ENCODE measurements around the gene DOK5.

The DOK5 gene

DNA sequence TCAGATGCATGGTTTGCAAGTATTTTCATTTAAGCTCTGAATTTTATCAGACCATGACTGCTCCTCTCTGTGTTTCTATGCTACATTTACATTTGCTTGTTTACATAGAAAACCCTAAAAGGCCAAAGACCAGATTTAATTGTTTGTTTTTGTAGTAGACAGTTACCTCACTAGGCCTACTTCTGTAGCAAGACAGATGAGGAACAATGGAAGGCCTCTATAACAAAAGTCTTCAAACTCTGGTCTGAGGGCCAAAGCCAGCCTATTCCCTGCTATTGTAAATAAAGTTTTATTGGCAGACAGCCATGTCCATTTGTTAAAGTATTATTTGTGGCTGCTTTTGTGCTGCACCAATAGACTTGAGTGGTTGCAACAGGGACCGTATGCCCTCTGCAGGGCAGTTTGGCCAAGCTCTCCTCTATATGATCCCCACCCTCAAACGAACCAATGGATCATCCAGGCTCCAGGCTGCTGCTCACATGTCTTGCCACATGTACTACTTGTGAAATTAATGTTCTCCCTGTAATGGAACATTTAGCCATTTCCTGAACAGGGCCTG is 182.0 kb downstream of the DOK5 start:
- no peak for TF ChIP-seq GATA2 (IDR thresholded peaks at IDR 0.05; ENCODE audit: low read depth, low read length)
- no peak for TF ChIP-seq GATA3 (IDR thresholded peaks at IDR 0.05; ENCODE audit: low read depth, low read length)

- TF ChIP-seq GATA2 (IDR thresholded peaks at IDR 0.05; ENCODE audit: low read depth, low read length) (no peak), GATA3 (IDR thresholded peaks at IDR 0.05; ENCODE audit: low read depth, low read length) (no peak)
These were observed 183.1 kb downstream of the DOK5 start for GRCh38 chr20:54658525-54658924.

GRCh38 chr20:54661265-54661664 is 185.9 kb downstream of the DOK5 start:
- TF ChIP-seq GATA2 (IDR thresholded peaks at IDR 0.05; ENCODE audit: low read depth, low read length), result no peak
- no peak for TF ChIP-seq GATA3 (IDR thresholded peaks at IDR 0.05; ENCODE audit: low read depth, low read length)

DNA sequence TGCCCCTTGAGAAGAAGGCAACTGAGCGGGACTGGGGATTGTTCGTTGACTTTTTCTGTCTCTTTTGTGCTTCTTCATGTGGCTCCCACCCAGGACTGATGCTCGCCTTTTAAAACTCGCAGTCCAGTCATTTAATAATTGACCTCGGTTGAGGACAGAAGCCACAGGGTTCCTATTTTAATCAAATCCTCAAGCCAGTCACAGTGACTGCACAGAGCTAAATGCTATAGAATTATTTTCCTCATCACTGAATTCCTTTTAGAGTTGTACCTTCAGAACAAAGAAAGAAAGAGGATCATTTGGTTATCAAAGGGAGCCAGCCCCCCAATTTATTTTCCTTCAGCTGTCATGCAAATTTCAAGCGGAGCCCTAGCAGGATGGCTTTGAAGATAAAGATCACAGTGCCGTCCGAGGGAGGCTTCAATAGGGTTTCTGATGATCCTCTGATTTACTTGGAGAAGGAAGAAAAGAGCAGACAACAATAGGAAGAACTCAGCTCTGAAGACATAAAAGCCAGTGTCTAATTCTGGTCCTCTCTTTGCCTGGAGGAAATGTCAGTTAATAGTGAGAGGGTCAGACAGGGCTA is 186.6 kb downstream of the DOK5 start:
- TF ChIP-seq GATA2 (IDR thresholded peaks at IDR 0.05; ENCODE audit: low read depth, low read length) (no peak), GATA3 (IDR thresholded peaks at IDR 0.05; ENCODE audit: low read depth, low read length) (no peak)

DNA sequence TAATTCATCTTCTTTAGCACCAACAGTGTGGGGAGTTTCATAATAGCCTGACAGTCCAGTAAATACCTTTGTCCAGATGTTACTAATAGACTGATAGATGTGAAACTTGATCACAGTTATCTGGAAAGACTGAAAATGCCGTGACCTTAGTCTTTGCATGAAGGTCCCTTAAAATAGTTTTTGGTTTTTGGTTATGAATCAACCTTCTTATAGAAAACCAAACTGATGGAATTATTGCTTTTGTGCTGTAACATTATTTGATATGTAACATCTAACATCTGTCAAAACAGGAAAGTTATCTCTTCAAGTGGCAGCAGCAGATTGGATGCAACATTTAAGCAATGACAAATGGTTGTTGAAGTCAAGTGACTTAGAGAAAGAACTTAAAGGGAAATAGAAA is 190.4 kb downstream of the DOK5 start:
- TF ChIP-seq GATA3 (IDR thresholded peaks at IDR 0.05; ENCODE audit: low read depth, low read length) (no peak), GATA2 (IDR thresholded peaks at IDR 0.05; ENCODE audit: low read depth, low read length) (no peak)

- TF ChIP-seq GATA3 (IDR thresholded peaks at IDR 0.05; ENCODE audit: low read depth, low read length), result no peak
- TF ChIP-seq GATA2 (IDR thresholded peaks at IDR 0.05; ENCODE audit: low read depth, low read length), result no peak
These were observed 193.1 kb downstream of the DOK5 start for GRCh38 chr20:54668271-54669039.

- TF ChIP-seq GATA2 (IDR thresholded peaks at IDR 0.05; ENCODE audit: low read depth, low read length), result no peak
- no peak for TF ChIP-seq GATA3 (IDR thresholded peaks at IDR 0.05; ENCODE audit: low read depth, low read length)
These were observed 193.6 kb downstream of the DOK5 start for GRCh38 chr20:54669040-54669363.

DNA sequence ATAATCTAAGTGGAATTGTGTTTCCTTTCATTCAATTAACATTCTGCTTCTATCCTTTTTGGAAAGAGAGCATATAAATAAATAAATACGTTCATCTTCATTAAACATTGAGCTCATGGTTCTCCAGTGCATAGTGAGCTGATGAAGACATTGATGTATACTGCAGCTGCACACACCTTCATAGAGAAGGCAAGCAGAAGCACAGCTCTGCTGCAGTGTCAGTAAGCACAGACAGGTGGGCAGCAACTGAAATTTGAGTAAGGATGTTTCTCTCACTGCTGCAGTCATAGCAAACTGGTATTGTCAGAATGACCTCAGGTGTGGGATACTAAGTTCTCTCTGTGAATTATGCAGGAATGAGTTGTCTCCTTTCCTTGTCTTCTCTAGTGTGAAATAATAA is 202.9 kb downstream of the DOK5 start:
- TF ChIP-seq GATA3 (IDR thresholded peaks at IDR 0.05; ENCODE audit: low read depth, low read length) (no peak), GATA2 (IDR thresholded peaks at IDR 0.05; ENCODE audit: low read depth, low read length) (no peak)

DNA sequence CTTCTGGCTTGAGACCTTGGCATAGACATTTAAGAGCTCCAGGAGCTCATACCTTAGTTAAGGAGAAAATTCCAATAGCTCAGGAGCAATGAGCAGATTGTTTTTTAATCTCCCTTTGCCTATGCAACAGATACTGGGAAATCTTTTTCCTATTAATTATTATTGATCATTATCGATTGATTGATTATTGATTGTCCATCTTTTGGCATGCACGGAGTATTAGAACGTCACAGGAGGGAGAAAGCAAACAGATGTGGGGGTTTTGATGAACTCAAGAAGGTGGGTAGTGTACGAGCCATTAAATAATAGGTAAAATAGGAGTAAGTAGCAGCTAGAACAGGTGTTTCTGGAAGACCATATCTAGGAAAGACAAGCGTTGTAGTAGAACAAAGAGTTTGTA is 205.0 kb downstream of the DOK5 start:
- TF ChIP-seq GATA3 (IDR thresholded peaks at IDR 0.05; ENCODE audit: low read depth, low read length) (no peak), GATA2 (IDR thresholded peaks at IDR 0.05; ENCODE audit: low read depth, low read length) (no peak)

GRCh38 chr20:54680872-54681619 is 205.7 kb downstream of the DOK5 start:
- TF ChIP-seq GATA3 (IDR thresholded peaks at IDR 0.05; ENCODE audit: low read depth, low read length) (no peak), GATA2 (IDR thresholded peaks at IDR 0.05; ENCODE audit: low read depth, low read length) (no peak)

- TF ChIP-seq GATA2 (IDR thresholded peaks at IDR 0.05; ENCODE audit: low read depth, low read length) (no peak), GATA3 (IDR thresholded peaks at IDR 0.05; ENCODE audit: low read depth, low read length) (no peak)
These were observed 206.5 kb downstream of the DOK5 start for GRCh38 chr20:54681869-54682268.

DNA sequence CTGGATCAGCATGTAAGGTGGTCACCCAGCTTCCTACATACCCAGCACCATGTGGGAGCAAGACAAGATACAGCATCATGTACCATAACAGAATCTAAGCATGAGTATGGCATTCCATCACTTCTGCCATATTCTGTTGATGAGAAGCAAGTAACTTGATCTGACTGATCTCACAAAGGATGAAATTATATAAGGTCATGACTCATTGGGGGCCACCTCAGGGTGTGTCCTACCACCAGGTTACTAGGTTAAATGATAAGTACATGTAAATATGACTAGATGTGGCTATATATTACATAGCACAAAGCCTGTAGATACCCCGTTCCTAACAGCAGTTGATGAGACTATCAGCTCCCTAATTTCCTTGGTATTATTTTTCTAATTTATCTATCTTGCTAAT is 213.1 kb downstream of the DOK5 start:
- no peak for TF ChIP-seq GATA3 (IDR thresholded peaks at IDR 0.05; ENCODE audit: low read depth, low read length)
- TF ChIP-seq GATA2 (IDR thresholded peaks at IDR 0.05; ENCODE audit: low read depth, low read length), result no peak

DNA sequence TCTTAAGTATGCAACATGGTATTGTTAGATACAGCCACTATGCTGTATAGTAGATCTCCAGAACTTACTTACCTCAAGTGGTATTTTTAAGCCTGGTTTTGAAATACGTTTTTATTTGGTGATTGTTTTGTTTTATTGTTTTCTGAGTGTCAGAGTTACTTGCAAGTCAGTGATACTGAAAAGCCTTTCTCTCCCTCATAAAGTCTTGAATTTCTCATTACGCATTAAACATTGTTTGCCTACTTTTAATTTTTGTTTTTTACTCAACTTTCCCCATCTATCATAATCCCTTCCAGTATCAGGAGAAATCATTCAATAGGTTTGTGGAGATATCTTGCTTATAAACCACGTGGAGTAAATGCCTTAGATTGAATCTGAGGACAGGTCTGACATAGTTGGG is 214.9 kb downstream of the DOK5 start:
- TF ChIP-seq GATA2 (IDR thresholded peaks at IDR 0.05; ENCODE audit: low read depth, low read length) (no peak), GATA3 (IDR thresholded peaks at IDR 0.05; ENCODE audit: low read depth, low read length) (no peak)

DNA sequence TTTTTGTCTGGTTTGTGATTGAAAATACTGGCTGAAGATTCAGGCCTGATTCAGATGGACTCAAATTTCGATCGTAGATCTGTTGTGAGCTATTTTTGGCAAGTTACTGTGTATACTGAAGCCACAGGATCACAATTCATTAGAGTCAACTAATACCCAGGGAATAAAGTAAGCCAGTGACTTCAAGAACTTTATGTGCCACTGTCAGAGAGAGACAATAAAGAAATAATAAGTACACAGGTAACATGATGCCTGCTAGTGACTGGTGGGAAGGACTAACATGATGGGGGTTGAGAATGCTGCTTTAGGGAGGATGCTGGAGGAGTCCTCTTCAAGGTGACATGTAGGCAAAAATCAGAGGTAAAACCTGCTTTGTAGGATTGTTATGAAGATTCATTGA is 215.9 kb downstream of the DOK5 start:
- TF ChIP-seq GATA3 (IDR thresholded peaks at IDR 0.05; ENCODE audit: low read depth, low read length) (no peak), GATA2 (IDR thresholded peaks at IDR 0.05; ENCODE audit: low read depth, low read length) (no peak)

Measured in SH-SY5Y (cell line).